Bronchial epithelial cell (primary cell): Measurements from ENCODE around the gene HIRIP3. TPM values are rescaled to one million over a fixed set of nuclear protein-coding genes. Genes with fewer than 3 reads are reported as not detected.

ENCODE experiments used
- DNase-seq: peaks from one replicate; pipeline ENCODE4 v3.0.0-alpha.2; 2010; ENCODE audit warnings: low read depth
- FAIRE-seq: peaks from 2 replicates; lab custom pipeline; 2011; peaks lifted over from hg19 to GRCh38; lab: Jason Lieb, UNC
- H3K27me3 ChIP-seq: 2 replicates; pipeline ENCODE4 v1.5.1; 2011; ENCODE audit warnings: low read length; ENCODE audit not compliant: control insufficient read depth, insufficient read depth
- H3K36me3 ChIP-seq: 2 replicates; pipeline ENCODE4 v1.5.1; 2011; ENCODE audit warnings: low read length; ENCODE audit not compliant: control insufficient read depth, insufficient read depth
- H3K4me3 ChIP-seq: 2 replicates; pipeline ENCODE4 v1.5.1; 2011; ENCODE audit warnings: mild to moderate bottlenecking, low read depth, low read length, control low read depth
- CTCF ChIP-seq: IDR thresholded peaks from 2 replicates; pipeline ENCODE4 v1.5.1; 2011; ENCODE audit warnings: mild to moderate bottlenecking, moderate library complexity, low read length, control low read depth, inconsistent platforms; ENCODE audit not compliant: insufficient read depth, severe bottlenecking
- total RNA-seq: library from RNA; depleted of rRNA; stranded (reverse); fragments of >200 nt; gene quantifications from 2 replicates; pipeline ENCODE4 v1.2.1, GENCODE V29; 2014

The HIRIP3 gene
- total RNA-seq, 1 donor from 2014 or later = 6.8 TPM

GRCh38 chr16:30010844-30011713, 15.7 kb upstream of the HIRIP3 start, which contains the start of gene DOC2A:
Gene DOC2A, minus strand, starts transcription at chr16:30011027. Its CDS starts 805 bp downstream, at chr16:30010222.
- no peak for DNase-seq
- no peak for FAIRE-seq
- Histone ChIP-seq H3K36me3 (no peaks in the 10 kb centered on the region), H3K4me3 (peak within 1 kb of the TSS; percentile 30), H3K27me3 (peaks cover 15% of the 10 kb centered on the region)
- TF ChIP-seq CTCF = no peak

- DNase-seq (no peak), FAIRE-seq (no peak)
- no peaks in the 10 kb centered on the region for H3K36me3 ChIP-seq
- TF ChIP-seq CTCF = no peak
- no peak overlapping the region for H3K4me3 ChIP-seq
- peaks cover 15% of the 10 kb centered on the region for H3K27me3 ChIP-seq
Measured at GRCh38 chr16:30009990-30010843, 14.8 kb upstream of the HIRIP3 start.

- FAIRE-seq (no peak), DNase-seq (no peak)
- Histone ChIP-seq H3K36me3 (no peaks in the 10 kb centered on the region), H3K4me3 (no peak overlapping the region), H3K27me3 (peaks cover 15% of the 10 kb centered on the region)
- no peak for TF ChIP-seq CTCF
Measured at GRCh38 chr16:30009085-30009862, 13.9 kb upstream of the HIRIP3 start.

- no peak for TF ChIP-seq CTCF
- Histone ChIP-seq H3K4me3 (no peak overlapping the region), H3K36me3 (no peaks in the 10 kb centered on the region), H3K27me3 (peaks cover 15% of the 10 kb centered on the region)
- FAIRE-seq = no peak
- no peak for DNase-seq
Measured at GRCh38 chr16:30007378-30007895, 12.0 kb upstream of the HIRIP3 start.

GRCh38 chr16:30006659-30007377, 11.4 kb upstream of the HIRIP3 start:
- DNase-seq = no peak
- Histone ChIP-seq H3K27me3 (peaks cover 15% of the 10 kb centered on the region), H3K36me3 (no peaks in the 10 kb centered on the region), H3K4me3 (no peak overlapping the region)
- TF ChIP-seq CTCF = no peak
- no peak for FAIRE-seq
